Breast epithelium (tissue), 4 donors: ENCODE measurements around the gene EGLN3. TPM values are rescaled to one million over a fixed set of nuclear protein-coding genes. Genes with fewer than 3 reads are reported as not detected.

ENCODE experiments used
- DNase-seq, 2 donors: peaks; one replicate each; pipeline ENCODE4 v3.0.0-alpha.2; 2019; ENCODE audit warnings: low spot score in 2 of 2
- H3K27ac ChIP-seq, 2 donors: fragments of 200-600 bp; sonication (generic) in 1 of 2; one replicate each; pipeline ENCODE4 v1.5.1; 2016 to 2019; ENCODE audit warnings: mild to moderate bottlenecking in 1 of 2
- H3K27me3 ChIP-seq, 2 donors: fragments of 200-600 bp; sonication (generic) in 1 of 2; one replicate each; pipeline versions ENCODE4 v1.5.1 to v1.6.0; 2017 to 2019; ENCODE audit warnings: control low read depth in 1 of 2, mild to moderate bottlenecking in 1 of 2
- H3K36me3 ChIP-seq: fragments of 200-600 bp; one replicate; pipeline ENCODE4 v1.5.1; 2019
- H3K4me1 ChIP-seq, 2 donors: fragments of 200-600 bp; sonication (generic); one replicate each; pipeline ENCODE4 v1.5.1; 2016 to 2019; ENCODE audit warnings: control low read depth in 1 of 2
- H3K4me3 ChIP-seq, 3 donors: fragments of 200-600 bp; sonication (generic); 1 replicate in 2 of 3; 2 replicates in 1 of 3; pipeline ENCODE4 v1.5.1; 2016 to 2019; ENCODE audit warnings: mild to moderate bottlenecking in 3 of 3, moderate library complexity in 2 of 3
- H3K9me3 ChIP-seq, 2 donors: fragments of 200-600 bp; sonication (generic) in 1 of 2; one replicate each; pipeline ENCODE4 v1.5.1; 2016 to 2019; ENCODE audit warnings: control low read depth in 1 of 2
- CTCF ChIP-seq, 3 donors: fragments of 450-650 bp; IDR thresholded peaks; one replicate each; pipeline ENCODE4 v1.5.1; 2016 to 2017; ENCODE audit warnings: antibody characterized with exemption in 3 of 3, mild to moderate bottlenecking in 3 of 3, moderate library complexity in 3 of 3
- POLR2A ChIP-seq: fragments of 450-650 bp; IDR thresholded peaks from one replicate; pipeline ENCODE4 v1.6.1; 2016; ENCODE audit warnings: antibody characterized with exemption, mild to moderate bottlenecking, moderate library complexity
- POLR2AphosphoS5 ChIP-seq, 3 donors: sonication (generic); formaldehyde crosslinking; IDR thresholded peaks; one replicate each; pipeline ENCODE4 v1.6.1; 2017; ENCODE audit warnings: antibody characterized with exemption in 3 of 3
- intact Hi-C: fragments of 100-400 bp; cut with DNase I; formaldehyde crosslinking; loops from one replicate; pipeline ENCODE4 v1.15.1; 2023; ENCODE audit warnings: low total_unique reads
- total RNA-seq, 3 donors: library from RNA; depleted of rRNA; stranded (reverse); fragments of >200 nt; gene quantifications; one replicate each; pipeline ENCODE4 v1.1.0, GENCODE V29; 2016

The EGLN3 gene
- 10 to 100 TPM in 2 of 3 donors, 1 to 10 TPM in 1; 3.2 to 16.4 (median 13.9) TPM for total RNA-seq

GRCh38 chr14:33950320-33951182, at the start of gene EGLN3:
TSS of gene EGLN3 (minus strand) at chr14:33951074. CDS start at chr14:33950752, 322 bp downstream.
- peak; percentile 76 to 87 for DNase-seq
- intact Hi-C loops = no loop called here
- H3K9me3 ChIP-seq = no peaks in the 10 kb centered on the region
- H3K4me3 ChIP-seq = peak within 1 kb of the TSS; percentile 61 to 90 (median 65)
- H3K27me3 ChIP-seq = no peaks in the 10 kb centered on the region
- no peaks in the 10 kb centered on the region for H3K36me3 ChIP-seq
- peak within 1 kb of the TSS; percentile 70 to 75 for H3K27ac ChIP-seq
- TF ChIP-seq POLR2A (peak; percentile 84), POLR2AphosphoS5 (IDR thresholded peaks at IDR 0.05) (peak; percentile 57 to 80 (median 70)), CTCF (IDR thresholded peaks at IDR 0.05) (no peak)
- no peaks in the 10 kb centered on the region for H3K4me1 ChIP-seq

- no peak overlapping the region for H3K27ac ChIP-seq
- intact Hi-C loops = no loop called here
- no peak for DNase-seq
- no peaks in the 10 kb centered on the region for H3K4me1 ChIP-seq
- H3K27me3 ChIP-seq = no peaks in the 10 kb centered on the region
- no peak for TF ChIP-seq POLR2A
- no peak for TF ChIP-seq CTCF (IDR thresholded peaks at IDR 0.05)
- TF ChIP-seq POLR2AphosphoS5 (IDR thresholded peaks at IDR 0.05) = no peak
- H3K4me3 ChIP-seq = no peak overlapping the region
- no peaks in the 10 kb centered on the region for H3K9me3 ChIP-seq
- H3K36me3 ChIP-seq = no peaks in the 10 kb centered on the region
Observed at GRCh38 chr14:34000396-34000795, 49.5 kb upstream of the EGLN3 start.

- DNase-seq = no peak
- intact Hi-C loops = no loop called here
- Histone ChIP-seq H3K9me3 (no peaks in the 10 kb centered on the region), H3K27me3 (no peaks in the 10 kb centered on the region), H3K4me3 (no peak overlapping the region), H3K36me3 (no peaks in the 10 kb centered on the region), H3K27ac (no peak overlapping the region), H3K4me1 (no peaks in the 10 kb centered on the region)
- TF ChIP-seq POLR2A (no peak), CTCF (IDR thresholded peaks at IDR 0.05) (no peak), POLR2AphosphoS5 (IDR thresholded peaks at IDR 0.05) (no peak)
Observed at GRCh38 chr14:33999771-34000291, 49.0 kb upstream of the EGLN3 start.

- Histone ChIP-seq H3K36me3 (no peaks in the 10 kb centered on the region), H3K9me3 (no peaks in the 10 kb centered on the region), H3K4me3 (no peak overlapping the region), H3K27ac (no peak overlapping the region), H3K27me3 (no peaks in the 10 kb centered on the region), H3K4me1 (no peaks in the 10 kb centered on the region)
- no peak for DNase-seq
- intact Hi-C loops = no loop called here
- no peak for TF ChIP-seq CTCF (IDR thresholded peaks at IDR 0.05)
- no peak for TF ChIP-seq POLR2A
- TF ChIP-seq POLR2AphosphoS5 (IDR thresholded peaks at IDR 0.05) = no peak
Observed at GRCh38 chr14:33997611-33998010, 46.7 kb upstream of the EGLN3 start.

GRCh38 chr14:33996462-33996861, 45.6 kb upstream of the EGLN3 start:
- intact Hi-C loops = no loop called here
- Histone ChIP-seq H3K9me3 (no peaks in the 10 kb centered on the region), H3K27ac (no peak overlapping the region), H3K4me1 (no peaks in the 10 kb centered on the region), H3K4me3 (no peak overlapping the region), H3K36me3 (no peaks in the 10 kb centered on the region), H3K27me3 (no peaks in the 10 kb centered on the region)
- TF ChIP-seq POLR2A (no peak), CTCF (IDR thresholded peaks at IDR 0.05) (no peak), POLR2AphosphoS5 (IDR thresholded peaks at IDR 0.05) (no peak)
- no peak for DNase-seq
